ENCODE results near the gene PLSCR2. TPM values are rescaled to one million over a fixed set of nuclear protein-coding genes. Genes with fewer than 3 reads are reported as not detected.
"Not testable (repeated sequence)": the region's sequence is repeated elsewhere in the genome, so short reads cannot be mapped to it uniquely, and the experiment has no call there.

PLSCR2 gene
- total RNA-seq, 1 experiment from 2014 or later: not detected

GRCh38 chr3:146449076-146449475 is 20.3 kb downstream of the PLSCR2 start:
- no peak for DNase-seq (ENCODE audit: low read depth)
- in situ Hi-C loops (cut with HindIII; ENCODE audit: low pct_unique_long_range_greater_than_20kb, low sequenced_read_pairs): no loop called here

GRCh38 chr3:146446026-146446425 is 23.3 kb downstream of the PLSCR2 start:
- in situ Hi-C loops (cut with HindIII; ENCODE audit: low pct_unique_long_range_greater_than_20kb, low sequenced_read_pairs): no loop called here

DNA sequence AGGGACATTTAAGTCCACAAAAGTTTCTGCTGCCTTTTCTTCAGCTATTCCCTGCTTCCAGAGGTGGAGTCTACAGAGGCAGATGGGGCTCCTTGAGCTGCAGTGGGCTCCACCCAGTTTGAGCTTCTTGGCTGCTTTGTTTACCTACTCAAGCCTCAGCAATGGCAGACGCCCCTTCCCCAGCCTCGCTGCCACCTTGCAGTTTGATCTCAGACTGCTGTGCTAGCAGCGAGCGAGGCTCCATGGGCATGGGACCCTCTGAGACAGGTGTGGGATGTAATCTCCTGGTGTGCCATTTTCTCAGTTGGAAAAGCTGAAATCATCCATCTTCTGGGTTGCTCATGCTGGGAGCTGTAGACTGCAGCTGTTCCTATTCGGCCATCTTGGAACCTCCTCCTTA is 29.1 kb downstream of the PLSCR2 start:
- DNase-seq (ENCODE audit: low read depth); in situ Hi-C loops (cut with HindIII; ENCODE audit: low pct_unique_long_range_greater_than_20kb, low sequenced_read_pairs): not testable (repeated sequence)

More at GRCh38 chr3:146446026-146446425, 23.3 kb downstream of the PLSCR2 start:
- DNase-seq (ENCODE audit: low read depth): no peak

DNA sequence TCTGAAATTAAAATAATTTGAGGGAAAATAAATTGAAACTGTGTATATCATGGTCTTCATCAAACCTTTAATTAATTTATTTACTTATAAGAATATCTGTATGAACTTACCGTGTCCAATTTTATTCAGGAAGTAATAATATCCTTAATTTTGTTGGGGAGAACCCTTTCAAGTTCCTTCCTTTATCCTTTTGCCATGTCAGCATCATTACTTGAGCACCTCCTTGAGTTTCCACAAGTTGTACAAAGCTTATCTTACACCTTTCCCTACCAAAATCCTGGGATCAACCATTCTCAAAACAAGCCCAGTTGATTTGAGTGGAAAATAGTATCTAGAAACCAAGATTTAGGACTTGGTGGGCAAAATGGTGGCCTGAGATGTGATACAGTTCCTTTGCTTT is 37.3 kb downstream of the PLSCR2 start:
- no peak for DNase-seq (ENCODE audit: low read depth)
- in situ Hi-C loops (cut with HindIII; ENCODE audit: low pct_unique_long_range_greater_than_20kb, low sequenced_read_pairs): no loop called here

GRCh38 chr3:146431240-146431639 is 38.1 kb downstream of the PLSCR2 start:
- DNase-seq (ENCODE audit: low read depth): no peak
- in situ Hi-C loops (cut with HindIII; ENCODE audit: low pct_unique_long_range_greater_than_20kb, low sequenced_read_pairs): no loop called here

- in situ Hi-C loops (cut with HindIII; ENCODE audit: low pct_unique_long_range_greater_than_20kb, low sequenced_read_pairs): no loop called here
- DNase-seq (ENCODE audit: low read depth): no peak
Observed at GRCh38 chr3:146425341-146425740, 44.0 kb downstream of the PLSCR2 start.

DNA sequence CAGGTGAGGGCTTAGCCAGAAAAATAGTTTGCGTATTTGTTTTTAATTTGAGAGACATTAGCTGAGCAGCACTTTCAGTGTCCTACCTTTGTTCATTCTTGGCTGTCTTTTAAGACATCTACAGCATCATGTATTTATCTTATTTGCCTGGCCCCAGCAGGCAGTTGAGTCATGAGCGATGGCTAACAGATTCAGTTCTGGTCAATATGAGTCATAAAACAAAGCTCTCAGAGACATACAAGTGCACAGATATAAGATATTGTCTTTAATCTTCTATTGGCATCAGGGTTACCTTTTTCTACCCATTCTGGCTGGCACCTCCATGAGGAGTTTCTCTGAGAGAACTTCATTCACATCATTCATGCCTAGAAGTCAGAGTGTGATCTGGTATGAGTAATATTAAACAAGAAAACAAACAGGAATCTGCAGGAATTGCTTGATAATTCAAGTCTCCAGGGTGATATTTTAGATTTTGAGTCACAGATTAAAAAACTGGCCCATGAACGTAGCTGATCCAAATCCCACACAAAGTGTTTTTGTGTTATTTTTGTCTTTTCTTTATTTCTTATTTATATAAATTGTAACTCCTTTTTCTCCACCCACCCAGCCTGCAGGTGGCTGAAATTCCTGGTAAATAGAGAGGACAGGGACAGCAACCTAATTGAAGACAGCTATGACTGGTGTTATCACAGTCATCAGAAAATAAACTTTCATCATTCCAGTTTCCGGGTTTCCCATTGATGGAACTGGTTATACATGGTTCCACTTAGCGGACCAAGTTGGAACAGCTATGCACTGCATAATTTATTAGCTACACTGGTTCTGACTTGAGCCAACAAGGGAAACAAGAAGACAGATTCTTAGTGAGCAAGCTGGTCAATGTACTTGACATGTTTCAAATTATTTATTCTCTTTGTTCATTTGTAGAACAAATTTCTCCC is 47.3 kb downstream of the PLSCR2 start:
- no peak for DNase-seq (ENCODE audit: low read depth)
- in situ Hi-C loops (cut with HindIII; ENCODE audit: low pct_unique_long_range_greater_than_20kb, low sequenced_read_pairs): no loop called here

GRCh38 chr3:146416366-146416765 is 53.0 kb downstream of the PLSCR2 start:
- no peak for DNase-seq (ENCODE audit: low read depth)
- in situ Hi-C loops (cut with HindIII; ENCODE audit: low pct_unique_long_range_greater_than_20kb, low sequenced_read_pairs): no loop called here

DNA sequence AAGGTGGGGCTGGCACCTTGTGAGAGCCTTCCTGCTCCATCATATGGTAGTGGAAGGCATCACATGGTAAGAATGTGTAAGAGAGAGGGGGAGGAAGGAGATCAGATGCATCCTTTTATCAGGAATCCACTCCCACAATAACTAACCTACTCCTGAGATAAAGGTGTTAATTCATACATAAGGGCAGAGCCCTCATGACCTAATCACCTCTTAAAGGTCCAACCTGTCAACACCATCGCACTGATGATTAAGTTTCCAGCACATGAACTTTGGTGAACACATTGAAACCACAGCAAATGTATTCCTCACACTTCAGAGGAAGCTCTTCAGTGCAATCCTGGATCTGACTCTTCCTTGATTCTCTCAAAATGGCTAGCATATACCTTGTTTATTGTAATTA is 55.4 kb downstream of the PLSCR2 start:
- DNase-seq (ENCODE audit: low read depth): no peak
- in situ Hi-C loops (cut with HindIII; ENCODE audit: low pct_unique_long_range_greater_than_20kb, low sequenced_read_pairs): no loop called here

GRCh38 chr3:146412711-146413110 is 56.6 kb downstream of the PLSCR2 start:
- in situ Hi-C loops (cut with HindIII; ENCODE audit: low pct_unique_long_range_greater_than_20kb, low sequenced_read_pairs); DNase-seq (ENCODE audit: low read depth): not testable (repeated sequence)

DNA sequence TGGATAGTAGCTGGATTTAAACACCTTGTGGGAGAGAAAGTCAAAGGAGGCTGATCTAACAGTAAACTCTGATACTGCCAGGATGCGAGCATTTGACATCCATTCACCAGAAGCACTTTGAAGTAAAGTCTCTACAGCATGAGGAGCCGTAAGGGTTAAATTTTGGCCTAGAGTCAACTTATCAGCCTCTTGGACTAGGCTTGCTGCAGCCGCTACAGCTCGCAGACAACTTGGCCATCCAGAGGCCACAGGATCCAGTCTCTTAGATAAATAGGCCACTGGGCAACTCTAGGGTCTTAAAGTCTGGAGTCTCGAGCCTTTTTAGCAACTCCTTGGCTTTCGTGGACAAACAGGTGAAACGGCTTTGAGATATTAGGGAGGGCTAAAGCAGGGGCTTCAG is 61.4 kb downstream of the PLSCR2 start:
- in situ Hi-C loops (cut with HindIII; ENCODE audit: low pct_unique_long_range_greater_than_20kb, low sequenced_read_pairs): no loop called here
- DNase-seq (ENCODE audit: low read depth): no peak

GRCh38 chr3:146404436-146404835 is 64.9 kb downstream of the PLSCR2 start:
- in situ Hi-C loops (cut with HindIII; ENCODE audit: low pct_unique_long_range_greater_than_20kb, low sequenced_read_pairs): no loop called here
- DNase-seq (ENCODE audit: low read depth): no peak

- in situ Hi-C loops (cut with HindIII; ENCODE audit: low pct_unique_long_range_greater_than_20kb, low sequenced_read_pairs): no loop called here
- DNase-seq (ENCODE audit: low read depth): no peak
Observed at GRCh38 chr3:146403792-146404191, 65.6 kb downstream of the PLSCR2 start.

- no peak for DNase-seq (ENCODE audit: low read depth)
- in situ Hi-C loops (cut with HindIII; ENCODE audit: low pct_unique_long_range_greater_than_20kb, low sequenced_read_pairs): no loop called here
Observed at GRCh38 chr3:146396792-146397191, 72.6 kb downstream of the PLSCR2 start.

GRCh38 chr3:146395164-146395563 is 74.2 kb downstream of the PLSCR2 start:
- in situ Hi-C loops (cut with HindIII; ENCODE audit: low pct_unique_long_range_greater_than_20kb, low sequenced_read_pairs): no loop called here
- DNase-seq (ENCODE audit: low read depth): no peak

DNA sequence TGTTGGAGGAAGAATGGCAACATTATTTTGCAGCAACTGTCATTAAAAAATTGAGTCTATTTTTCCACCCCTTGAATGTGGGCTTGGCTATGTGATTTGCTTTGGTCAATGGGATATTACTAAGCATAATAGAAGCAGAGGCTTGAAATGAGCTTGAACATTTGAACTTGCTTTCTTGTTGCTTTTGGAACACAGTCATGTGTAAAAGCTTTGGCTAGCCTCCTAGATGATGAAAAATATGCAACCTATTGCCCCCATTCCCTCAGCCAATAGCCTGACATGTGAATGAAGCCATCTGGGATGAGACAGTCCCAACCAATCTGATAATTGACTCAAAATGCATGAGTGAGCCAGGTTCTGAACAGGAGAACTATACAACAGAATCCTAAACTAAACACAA is 78.4 kb downstream of the PLSCR2 start:
- DNase-seq (ENCODE audit: low read depth): peak; percentile 86
- in situ Hi-C loops (cut with HindIII; ENCODE audit: low pct_unique_long_range_greater_than_20kb, low sequenced_read_pairs): no loop called here

- in situ Hi-C loops (cut with HindIII; ENCODE audit: low pct_unique_long_range_greater_than_20kb, low sequenced_read_pairs): no loop called here
- DNase-seq (ENCODE audit: low read depth): no peak
Observed at GRCh38 chr3:146390006-146390772, 79.2 kb downstream of the PLSCR2 start.

- in situ Hi-C loops (cut with HindIII; ENCODE audit: low pct_unique_long_range_greater_than_20kb, low sequenced_read_pairs): no loop called here
- DNase-seq (ENCODE audit: low read depth): peak; percentile 57
Observed at GRCh38 chr3:146387566-146387965, 81.8 kb downstream of the PLSCR2 start.

DNA sequence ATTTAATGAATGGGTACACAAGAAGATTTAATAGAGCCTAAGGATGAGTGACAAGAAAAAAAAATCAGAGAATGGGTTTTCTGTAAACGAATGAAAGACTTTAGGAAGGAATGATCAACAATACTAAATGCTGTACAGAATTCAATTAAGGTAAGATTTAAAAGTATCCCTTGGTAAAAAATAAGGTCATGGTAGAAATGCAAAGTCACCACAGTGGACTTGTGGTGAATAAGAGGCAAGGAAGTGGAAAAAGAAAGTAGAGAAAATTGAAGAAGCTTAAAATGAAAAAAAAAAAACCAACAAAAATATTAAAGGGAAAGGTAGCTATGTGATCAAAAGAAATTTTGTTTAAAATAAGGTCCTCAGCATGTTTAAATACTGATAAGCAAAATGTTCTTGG is 82.4 kb downstream of the PLSCR2 start:
- DNase-seq (ENCODE audit: low read depth): peak; percentile 18
- in situ Hi-C loops (cut with HindIII; ENCODE audit: low pct_unique_long_range_greater_than_20kb, low sequenced_read_pairs): no loop called here
